HepG2 (cell line): ENCODE results near the gene LIN28A. TPM values are rescaled to one million over a fixed set of nuclear protein-coding genes. Genes with fewer than 3 reads are reported as not detected.

Experiments
- ATAC-seq: fragments of 200-7000 bp; cut with Tn5 transposase; 3 replicates; pipeline ENCODE4 v1.9.1; 2020; ENCODE audit warnings: mild to moderate bottlenecking, moderate library complexity
- BruUV-seq: library from RNA; stranded (reverse); fragments of 400-500 nt; replicated peaks from 2 replicates; lab custom pipeline; 2021; lab: Mats Ljungman, UMichigan
- CTCF ChIA-PET: fragments of 300-600 bp; formaldehyde crosslinking; extraction: SDS; loops from one replicate; lab custom pipeline; 2021; ENCODE audit warnings: low total read pairs, inconsistent platforms, low intra/inter-chr PET ratio; lab: Yijun Ruan, JAX
- POLR2A ChIA-PET: fragments of 350-600 bp; sonication (Branson Sonifier 250); formaldehyde crosslinking; loops from one replicate; lab custom pipeline; 2020; ENCODE audit warnings: antibody characterized with exemption, inconsistent platforms; lab: Yijun Ruan, JAX
- DNase-seq: peaks from one replicate; pipeline ENCODE4 v3.0.0-alpha.2; 2015; ENCODE audit warnings: low spot score
- FAIRE-seq: peaks from 3 replicates; lab custom pipeline; 2011; peaks lifted over from hg19 to GRCh38; lab: Jason Lieb, UNC
- H2AFZ ChIP-seq: one replicate; pipeline ENCODE4 v1.6.1; 2011; ENCODE audit warnings: low read length, inconsistent platforms
- H3K27ac ChIP-seq: fragments of 300-600 bp; 3 replicates; pipeline ENCODE4 v1.8.0; 2011; ENCODE audit warnings: mixed run types, mild to moderate bottlenecking, mixed read lengths, low read length, inconsistent platforms; ENCODE audit not compliant: insufficient read depth; ENCODE audit errors: extremely low read length
- H3K27me3 ChIP-seq, 2 experiments: fragments of 200-600 bp in 1 of 2; 2 replicates in 1 of 2; 3 replicates in 1 of 2; pipeline versions ENCODE4 v1.6.0 to v1.8.0; 2011; ENCODE audit warnings: low read length in 2 of 2, mild to moderate bottlenecking in 2 of 2, moderate library complexity in 2 of 2, inconsistent platforms in 1 of 2; ENCODE audit not compliant: insufficient read depth in 2 of 2, control insufficient read depth in 1 of 2
- H3K36me3 ChIP-seq, 2 experiments: fragments of 200-600 bp in 1 of 2; replicated peaks in 1 of 2; 2 replicates in 1 of 2; 3 replicates in 1 of 2; pipeline versions ENCODE4 v1.5.1 to v1.8.0; 2011; ENCODE audit warnings: low read length in 2 of 2, inconsistent platforms in 1 of 2; ENCODE audit not compliant: insufficient read depth in 2 of 2, control insufficient read depth in 1 of 2
- H3K4me1 ChIP-seq: 2 replicates; pipeline ENCODE4 v1.5.1; 2012; ENCODE audit warnings: low read length, inconsistent platforms; ENCODE audit not compliant: insufficient read depth
- H3K4me2 ChIP-seq: 2 replicates; pipeline ENCODE4 v1.6.0; 2011; ENCODE audit warnings: low read depth, low read length, inconsistent platforms
- H3K4me3 ChIP-seq, 3 experiments: fragments of 200-600 bp in 1 of 3; sonication (generic), shearing (Covaris generic) in 1 of 3; replicated peaks in 1 of 3; 2 replicates each; pipeline ENCODE4 v1.5.1; 2011 to 2016; ENCODE audit warnings: low read length in 3 of 3, inconsistent platforms in 2 of 3, low read depth in 2 of 3, mild to moderate bottlenecking in 2 of 3, control low read depth in 1 of 3, mixed read lengths in 1 of 3; ENCODE audit not compliant: insufficient read depth in 1 of 3
- H3K79me2 ChIP-seq: one replicate; pipeline ENCODE4 v1.6.1; 2011; ENCODE audit warnings: low read length, inconsistent platforms; ENCODE audit not compliant: insufficient read depth
- H3K9ac ChIP-seq: 2 replicates; pipeline ENCODE4 v1.6.0; 2011; ENCODE audit warnings: mild to moderate bottlenecking, low read depth, low read length, inconsistent platforms; ENCODE audit not compliant: insufficient read depth
- H3K9me3 ChIP-seq: 2 replicates; pipeline ENCODE4 v1.5.1; 2012; ENCODE audit warnings: mild to moderate bottlenecking, low read length
- H4K20me1 ChIP-seq: 2 replicates; pipeline ENCODE4 v1.6.0; 2011; ENCODE audit warnings: inconsistent platforms, mild to moderate bottlenecking, low read length, moderate library complexity; ENCODE audit not compliant: insufficient read depth
- AGO2 ChIP-seq: fragments of 200-400 bp; formaldehyde crosslinking; optimal IDR thresholded peaks from 2 replicates; pipeline ENCODE3; 2017; ENCODE audit warnings: mild to moderate bottlenecking, low read depth, low read length, moderate library complexity
- MYNN ChIP-seq: sonication (generic); formaldehyde crosslinking; IDR thresholded peaks from 2 replicates; pipeline ENCODE4 v1.4.0; 2020; ENCODE audit warnings: mild to moderate bottlenecking, low read depth, missing genetic modification reagents
- POLR2A ChIP-seq, 2 experiments: IDR thresholded peaks; 2 replicates each; pipeline ENCODE4 v1.6.1; 2011; ENCODE audit warnings: low read depth in 2 of 2, low read length in 2 of 2, mild to moderate bottlenecking in 1 of 2, moderate library complexity in 1 of 2; ENCODE audit not compliant: insufficient read depth in 1 of 2
- ZBTB44 ChIP-seq: sonication (generic); formaldehyde crosslinking; IDR thresholded peaks from 2 replicates; pipeline ENCODE4 v1.4.0; 2020; ENCODE audit warnings: missing genetic modification reagents
- ZZZ3 ChIP-seq: sonication (generic); formaldehyde crosslinking; IDR thresholded peaks from 2 replicates; pipeline ENCODE4 v1.4.0; 2020; ENCODE audit warnings: missing genetic modification reagents, mild to moderate bottlenecking, borderline replicate concordance
- WGBS: methylation state at CpG from one replicate; pipeline ENCODE4 v1.1.6; 2017; ENCODE audit warnings: low lambda C conversion rate; 5-methylcytosine and 5-hydroxymethylcytosine counted together
- in situ Hi-C: cut with HindIII; loops from 2 replicates; pipeline ENCODE4 v1.10.0; 2017; ENCODE audit warnings: low pct_unique_long_range_greater_than_20kb; ENCODE audit not compliant: extremely low pct_ligation_motif_present
- intact Hi-C: fragments of 100-400 bp; cut with micrococcal nuclease; formaldehyde crosslinking; loops from one replicate; pipeline ENCODE4 v1.10.0; 2022; ENCODE audit not compliant: unreplicated experiment
- polyA plus RNA-seq, 8 experiments: library from polyadenylated mRNA; depleted of rRNA in 3 of 8; stranded (reverse) in 7 of 8; unstranded in 1 of 8; fragments of >200 nt; fragmentation: Illumina TruSeq in 4 of 8; extraction: Trizol in 4 of 8; gene quantifications; 2 replicates each; pipeline versions ENCODE4 v1.2.1 to v1.2.3, GENCODE V29; 2011 to 2016; ENCODE audit warnings: low read depth in 4 of 8, missing spikeins in 1 of 8, mixed read lengths in 1 of 8; ENCODE audit not compliant: insufficient read depth in 1 of 8
- total RNA-seq, 5 experiments: library from RNA; depleted of rRNA; stranded (reverse); fragments of >200 nt; fragmentation: Illumina TruSeq; extraction: Trizol; gene quantifications; 2 replicates each; pipeline ENCODE4 v1.2.3, GENCODE V29; 2016; ENCODE audit warnings: low read depth in 1 of 5

The LIN28A gene
- total and polyA plus RNA-seq, 2 of the 13 experiments (the other 11 are each of a cell fraction or from before 2014, with no cell fraction given), result not detected

DNA sequence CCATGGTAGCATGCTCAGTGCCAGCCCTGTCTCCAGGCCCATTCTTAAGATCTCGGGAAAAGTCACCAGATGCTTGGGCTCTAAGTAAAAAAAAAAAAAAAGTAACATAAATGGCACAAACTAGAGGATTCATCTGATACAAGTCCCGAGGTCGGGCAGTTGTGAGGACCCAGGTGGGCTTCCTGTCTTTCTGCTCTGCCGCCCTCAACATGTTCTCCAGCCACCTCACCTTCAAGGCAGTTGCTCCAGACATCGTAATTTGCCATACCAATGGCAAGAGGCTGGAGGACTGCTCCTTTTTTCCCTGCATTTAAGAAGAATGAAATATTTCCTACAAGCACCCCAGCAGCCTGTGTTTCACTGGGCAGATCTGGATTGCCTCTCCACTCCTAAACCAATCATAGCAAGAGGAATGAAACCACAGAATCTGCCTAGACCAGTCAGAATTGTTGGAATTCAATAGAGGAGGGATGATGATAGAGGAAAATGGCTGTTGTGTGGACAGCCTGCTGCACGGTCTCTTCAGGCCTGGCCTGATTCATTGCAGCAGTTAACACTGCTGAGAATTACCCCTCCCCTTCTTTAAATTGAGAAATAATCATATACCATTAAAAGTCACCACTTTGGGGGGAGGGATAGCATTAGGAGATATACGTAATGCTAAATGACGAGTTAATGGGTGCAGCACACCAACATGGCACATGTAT, 67.0 kb downstream of the LIN28A start:
- Histone ChIP-seq H4K20me1 (peaks cover 12% of the 10 kb centered on the region), H3K27me3 (no peaks in the 10 kb centered on the region; a peak in 1 of 5 replicates), H3K9ac (no peak overlapping the region), H2AFZ (no peak overlapping the region), H3K4me3 (no peak overlapping the region), H3K9me3 (no peaks in the 10 kb centered on the region), H3K36me3 (peaks cover 1 to 37% of the 10 kb centered on the region in 2 experiments), H3K4me2 (no peak overlapping the region), H3K4me1 (peaks cover 35% of the 10 kb centered on the region), H3K79me2 (peaks cover 18% of the 10 kb centered on the region), H3K27ac (no peak overlapping the region)
- FAIRE-seq (no peak), ATAC-seq (no peak), DNase-seq (no peak)
- ChIA-PET POLR2A (no interaction called here), CTCF (no interaction called here)
- BruUV-seq, result no TSS peak
- in situ Hi-C loops (no loop called here), intact Hi-C loops (no loop called here)
- over 99% methylated on average over 8 of the region's 8 CpGs for WGBS
- TF ChIP-seq MYNN (CRISPR knock-in tag) (no peak), ZBTB44 (CRISPR knock-in tag) (no peak), POLR2A (IDR thresholded peaks at IDR 0.05; ENCODE audit: insufficient read depth in 1 of 2, low read depth in 2 of 2, low read length in 2 of 2) (0 out of 4 replicates have a peak, but pooled peaks have one; percentile 13 to 31)

GRCh38 chr1:26478159-26478558, 67.5 kb downstream of the LIN28A start:
- no peak overlapping the region for H3K4me3 ChIP-seq
- in situ Hi-C loops, result no loop called here
- H3K9me3 ChIP-seq, result no peaks in the 10 kb centered on the region
- peaks cover 17% of the 10 kb centered on the region for H3K79me2 ChIP-seq
- WGBS, result 95% methylated on average over 3 of the region's 3 CpGs
- POLR2A ChIA-PET, result interaction anchor here (1.6 kb wide), 1 partner anchor 8 kb away, joined by 3 read pairs; no protein-coding TSS in a partner anchor
- peaks cover 1 to 37% of the 10 kb centered on the region in 2 experiments for H3K36me3 ChIP-seq
- peaks cover 35% of the 10 kb centered on the region for H3K4me1 ChIP-seq
- FAIRE-seq, result no peak
- no TSS peak for BruUV-seq
- H3K27me3 ChIP-seq, result no peaks in the 10 kb centered on the region; a peak in 1 of 5 replicates
- H3K27ac ChIP-seq, result no peak overlapping the region
- TF ChIP-seq AGO2, result peak; percentile 10
- no peak for TF ChIP-seq ZZZ3
- no peak overlapping the region for H3K9ac ChIP-seq
- H4K20me1 ChIP-seq, result peaks cover 10% of the 10 kb centered on the region
- no peak overlapping the region for H3K4me2 ChIP-seq
- no peak for DNase-seq
- no peak overlapping the region for H2AFZ ChIP-seq
- intact Hi-C loops, result no loop called here
- no peak for ATAC-seq
- CTCF ChIA-PET, result no interaction called here
